Mucosa of rectum (tissue), 2 donors: Measurements from ENCODE around the gene SSC5D.

Source experiments
- H3K27ac ChIP-seq, 2 donors: one replicate each; pipeline ENCODE4 v1.7.0; 2013; ENCODE audit warnings: inconsistent platforms in 2 of 2, low read depth in 2 of 2, low read length in 2 of 2
- H3K27me3 ChIP-seq, 2 donors: one replicate each; pipeline ENCODE4 v1.7.0; 2013; ENCODE audit warnings: low read length in 2 of 2; ENCODE audit not compliant: control insufficient read depth in 2 of 2, insufficient read depth in 2 of 2
- H3K36me3 ChIP-seq, 2 donors: one replicate each; pipeline ENCODE4 v1.7.0; 2013; ENCODE audit warnings: low read length in 2 of 2; ENCODE audit not compliant: control insufficient read depth in 2 of 2, insufficient read depth in 2 of 2
- H3K4me1 ChIP-seq, 2 donors: one replicate each; pipeline ENCODE4 v1.7.0; 2013; ENCODE audit warnings: low read length in 2 of 2, mild to moderate bottlenecking in 1 of 2; ENCODE audit not compliant: control insufficient read depth in 2 of 2, insufficient read depth in 2 of 2
- H3K4me3 ChIP-seq, 2 donors: one replicate each; pipeline ENCODE4 v1.7.0; 2013; ENCODE audit warnings: low read length in 2 of 2
- H3K9ac ChIP-seq, 2 donors: one replicate each; pipeline ENCODE4 v1.7.0; 2013; ENCODE audit warnings: low read length in 2 of 2, low read depth in 1 of 2, mild to moderate bottlenecking in 1 of 2
- H3K9me3 ChIP-seq, 2 donors: one replicate each; pipeline ENCODE4 v1.7.0; 2013; ENCODE audit warnings: low read length in 2 of 2; ENCODE audit not compliant: control insufficient read depth in 2 of 2
- donor health status: healthy.
- donor health status: Normal muscosa, but diverticular disease.

SSC5D gene

DNA sequence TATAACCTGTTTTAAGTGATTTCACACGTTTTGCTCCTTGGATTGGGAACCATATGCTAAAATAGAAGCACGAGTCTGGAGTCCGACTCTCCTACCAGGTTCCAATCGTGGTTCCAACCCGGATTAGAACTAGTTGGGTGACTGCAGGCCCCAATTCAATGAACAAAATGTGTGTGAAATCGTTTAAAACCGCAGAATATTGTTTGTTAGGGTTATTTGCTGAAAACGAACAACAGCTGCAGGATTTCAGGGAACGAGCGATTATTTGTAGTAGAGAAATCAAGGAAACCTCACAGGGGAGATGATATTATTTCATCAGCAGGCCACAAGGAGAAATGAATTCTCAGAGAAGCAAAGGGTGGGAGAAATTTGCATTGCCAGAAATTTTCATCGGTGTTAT, 16.7 kb downstream of the SSC5D start:
- Histone ChIP-seq H3K27ac (no peak overlapping the region), H3K36me3 (no peaks in the 10 kb centered on the region), H3K9me3 (no peaks in the 10 kb centered on the region), H3K4me1 (no peaks in the 10 kb centered on the region), H3K27me3 (no peaks in the 10 kb centered on the region), H3K4me3 (no peak overlapping the region), H3K9ac (no peak overlapping the region)

DNA sequence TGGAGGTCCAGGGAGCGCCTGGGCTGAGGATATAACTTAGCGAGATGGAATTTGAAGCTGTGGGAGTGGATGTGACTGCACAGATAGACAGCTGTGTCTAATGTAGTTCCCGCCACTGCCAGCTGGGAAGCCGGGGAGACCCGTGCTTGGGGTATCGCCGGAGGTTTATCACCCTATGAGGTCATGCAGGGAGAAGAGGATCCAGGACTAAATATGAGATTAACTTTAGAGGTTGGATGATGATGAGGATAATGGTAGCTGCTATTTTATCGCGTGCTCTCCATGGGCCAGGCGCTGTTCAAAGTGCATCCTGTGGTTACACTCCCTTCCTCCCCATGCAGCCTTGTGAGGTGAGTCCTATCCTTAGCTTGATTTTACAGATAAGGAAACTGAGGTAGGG, 19.9 kb downstream of the SSC5D start:
- Histone ChIP-seq H3K36me3 (no peaks in the 10 kb centered on the region), H3K9ac (no peak overlapping the region), H3K27ac (no peak overlapping the region), H3K4me3 (no peak overlapping the region), H3K9me3 (no peaks in the 10 kb centered on the region), H3K4me1 (no peaks in the 10 kb centered on the region), H3K27me3 (no peaks in the 10 kb centered on the region)

DNA sequence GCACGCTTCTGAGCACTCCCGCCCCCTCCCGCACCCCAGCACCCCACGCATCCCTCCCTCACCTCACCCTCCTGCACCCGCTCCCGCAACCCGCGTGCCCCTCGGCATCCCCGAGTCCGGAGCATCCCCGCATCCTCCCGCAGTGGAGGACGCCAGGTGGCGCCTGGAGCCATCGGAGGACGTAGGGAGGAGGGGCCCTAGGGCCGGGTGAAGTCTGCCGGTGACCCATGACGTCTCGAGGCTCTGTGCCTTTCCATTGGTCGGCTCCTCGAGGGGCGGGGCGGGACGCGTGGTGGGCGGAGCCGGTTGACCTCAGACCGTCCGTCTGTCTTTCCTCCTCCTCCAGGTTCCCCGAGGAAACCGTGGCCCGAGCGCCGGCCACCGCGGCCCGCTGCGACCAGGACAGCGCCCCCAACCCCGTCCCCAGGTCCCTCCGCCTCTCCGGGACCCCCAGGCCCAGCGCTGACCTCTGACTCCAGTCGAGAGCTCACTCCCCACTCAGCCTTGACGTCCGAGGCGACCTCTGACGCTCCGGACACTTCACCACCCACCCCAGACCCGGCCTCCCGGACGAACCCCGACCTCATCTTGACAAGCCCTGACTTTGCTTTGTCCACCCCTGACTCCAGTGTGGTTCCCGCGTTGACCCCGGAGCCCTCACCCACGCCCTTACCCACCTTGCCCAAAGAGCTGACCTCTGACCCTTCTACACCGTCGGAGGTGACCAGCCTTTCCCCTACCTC, 28.8 kb downstream of the SSC5D start:
- no peaks in the 10 kb centered on the region for H3K27me3 ChIP-seq

DNA sequence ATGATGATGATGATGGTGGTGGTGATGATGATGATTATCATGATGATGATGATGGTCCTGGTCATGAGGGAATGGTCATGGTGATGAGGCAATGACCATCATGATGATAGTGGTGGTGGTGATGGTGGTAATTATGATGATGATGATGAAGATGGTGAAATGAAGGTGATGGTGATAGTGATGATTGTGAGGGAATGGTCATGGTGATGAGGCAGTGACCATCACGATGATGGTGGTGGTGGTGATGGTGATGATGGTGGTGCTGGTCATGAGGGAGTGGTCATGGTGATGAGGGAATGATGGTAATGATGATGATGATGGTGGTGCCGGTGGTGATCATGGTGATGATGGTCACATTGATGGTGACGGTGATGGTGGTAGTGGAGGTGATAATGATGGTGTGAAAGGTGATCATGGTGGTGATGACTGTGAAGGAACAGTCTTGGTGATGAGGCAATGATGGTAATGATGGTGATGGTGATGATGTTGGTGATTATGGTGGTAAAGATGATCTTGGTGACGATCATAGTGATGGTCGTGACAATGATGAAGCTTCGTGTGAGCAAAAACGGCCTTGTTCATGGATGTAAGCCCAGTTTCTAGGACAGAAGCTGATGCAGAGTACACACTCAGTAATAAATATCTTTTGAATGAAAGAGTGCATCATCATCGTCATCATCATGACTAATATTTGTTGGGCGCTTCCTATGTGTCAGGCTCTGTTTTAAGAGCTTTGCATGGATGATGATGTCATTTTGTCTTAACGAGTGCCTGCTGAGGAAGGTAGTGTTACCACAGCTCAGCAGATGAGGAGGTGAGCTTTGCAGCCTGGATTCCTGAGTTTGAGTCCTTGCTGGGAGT, 31.4 kb downstream of the SSC5D start:
- Histone ChIP-seq H3K9me3 (no peaks in the 10 kb centered on the region), H3K9ac (no peak overlapping the region), H3K4me1 (peaks cover 4% of the 10 kb centered on the region in 2 donors), H3K36me3 (no peaks in the 10 kb centered on the region), H3K4me3 (no peak overlapping the region), H3K27me3 (no peaks in the 10 kb centered on the region), H3K27ac (no peak overlapping the region)

More for the DNA sequence above, 28.8 kb downstream of the SSC5D start:
- peak overlapping the region; percentile 60 to 68 for H3K4me3 ChIP-seq
- H3K9ac ChIP-seq = peak overlapping the region; percentile 66 to 90
- peaks cover 4% of the 10 kb centered on the region in 2 donors for H3K4me1 ChIP-seq
- H3K36me3 ChIP-seq = no peaks in the 10 kb centered on the region
- no peaks in the 10 kb centered on the region for H3K9me3 ChIP-seq
- H3K27ac ChIP-seq = peak overlapping the region; percentile 75 to 81

DNA sequence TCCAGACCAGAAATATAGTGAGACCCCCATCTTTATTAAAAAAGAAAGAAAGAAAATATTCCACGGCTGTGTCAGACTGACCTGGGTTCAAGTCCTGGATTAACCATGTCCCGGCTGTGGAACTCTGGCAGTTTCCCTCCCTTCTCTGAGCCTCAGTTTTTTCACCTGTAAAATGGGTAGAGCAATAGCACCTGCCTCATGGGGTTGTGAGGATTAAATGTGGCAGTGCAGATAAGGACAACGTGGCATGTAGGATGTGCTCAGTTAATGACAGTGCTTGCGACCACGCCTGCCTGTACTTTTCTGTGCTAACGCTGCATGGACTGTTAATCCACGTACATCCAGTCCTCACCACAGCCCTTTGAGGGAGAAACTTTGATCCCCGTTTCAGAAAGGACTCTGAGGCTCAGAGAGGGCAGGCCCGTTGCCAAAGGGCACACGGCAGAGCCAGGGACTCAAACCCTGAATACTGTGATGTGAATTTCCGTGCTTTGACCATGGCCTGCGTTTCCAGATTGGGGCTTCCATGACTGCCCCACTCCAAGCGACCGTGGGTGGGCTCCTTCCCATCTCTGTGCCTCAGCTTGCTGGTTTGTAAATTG, 32.6 kb downstream of the SSC5D start:
- Histone ChIP-seq H3K4me1 (peaks cover 4% of the 10 kb centered on the region in 2 donors), H3K27ac (no peak overlapping the region), H3K9ac (no peak overlapping the region), H3K4me3 (no peak overlapping the region), H3K27me3 (no peaks in the 10 kb centered on the region), H3K9me3 (no peaks in the 10 kb centered on the region), H3K36me3 (no peaks in the 10 kb centered on the region)

DNA sequence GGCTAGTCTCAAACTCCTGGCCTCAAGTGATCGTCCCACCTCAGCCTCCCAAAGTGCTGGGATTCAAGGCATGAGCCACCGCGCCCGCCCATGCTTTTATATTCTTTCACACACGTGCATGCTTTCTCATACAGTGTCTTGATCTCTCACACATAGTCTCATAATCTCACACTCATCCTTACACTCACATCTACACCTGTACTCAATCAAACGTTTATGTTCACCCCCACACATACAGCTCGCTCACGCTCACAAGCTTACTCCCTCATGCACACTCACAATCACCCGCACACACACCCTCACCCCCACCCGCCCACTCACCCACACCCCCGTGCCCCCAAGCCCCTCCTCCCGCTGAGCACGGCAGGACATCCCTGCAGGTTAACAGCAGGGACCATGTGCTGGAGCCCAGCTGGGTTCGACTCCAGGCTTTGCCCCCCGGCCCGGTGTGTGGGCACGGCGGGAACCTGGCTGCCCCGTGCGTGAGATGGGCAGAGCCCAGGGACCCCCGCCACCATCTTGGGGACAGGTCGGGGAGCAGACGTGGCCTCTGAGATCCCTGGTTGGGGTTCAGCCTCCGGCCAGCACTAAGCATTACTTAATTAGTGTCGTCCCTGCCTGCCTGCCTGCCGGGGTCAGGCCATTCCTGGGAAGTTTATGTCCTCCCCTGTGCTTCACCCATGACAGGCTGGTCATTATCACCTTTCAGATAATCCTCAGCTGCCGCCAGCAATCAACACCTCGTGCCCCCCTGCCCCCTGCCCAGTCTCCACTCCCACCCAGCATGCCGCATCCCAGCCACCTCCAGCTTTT, 37.3 kb downstream of the SSC5D start:
- H3K9ac ChIP-seq = no peak overlapping the region
- peaks cover 9 to 12% of the 10 kb centered on the region in 2 donors for H3K4me1 ChIP-seq
- no peaks in the 10 kb centered on the region for H3K27me3 ChIP-seq
- no peak overlapping the region for H3K4me3 ChIP-seq
- H3K27ac ChIP-seq = no peak overlapping the region
- no peaks in the 10 kb centered on the region for H3K36me3 ChIP-seq
- H3K9me3 ChIP-seq = no peaks in the 10 kb centered on the region

DNA sequence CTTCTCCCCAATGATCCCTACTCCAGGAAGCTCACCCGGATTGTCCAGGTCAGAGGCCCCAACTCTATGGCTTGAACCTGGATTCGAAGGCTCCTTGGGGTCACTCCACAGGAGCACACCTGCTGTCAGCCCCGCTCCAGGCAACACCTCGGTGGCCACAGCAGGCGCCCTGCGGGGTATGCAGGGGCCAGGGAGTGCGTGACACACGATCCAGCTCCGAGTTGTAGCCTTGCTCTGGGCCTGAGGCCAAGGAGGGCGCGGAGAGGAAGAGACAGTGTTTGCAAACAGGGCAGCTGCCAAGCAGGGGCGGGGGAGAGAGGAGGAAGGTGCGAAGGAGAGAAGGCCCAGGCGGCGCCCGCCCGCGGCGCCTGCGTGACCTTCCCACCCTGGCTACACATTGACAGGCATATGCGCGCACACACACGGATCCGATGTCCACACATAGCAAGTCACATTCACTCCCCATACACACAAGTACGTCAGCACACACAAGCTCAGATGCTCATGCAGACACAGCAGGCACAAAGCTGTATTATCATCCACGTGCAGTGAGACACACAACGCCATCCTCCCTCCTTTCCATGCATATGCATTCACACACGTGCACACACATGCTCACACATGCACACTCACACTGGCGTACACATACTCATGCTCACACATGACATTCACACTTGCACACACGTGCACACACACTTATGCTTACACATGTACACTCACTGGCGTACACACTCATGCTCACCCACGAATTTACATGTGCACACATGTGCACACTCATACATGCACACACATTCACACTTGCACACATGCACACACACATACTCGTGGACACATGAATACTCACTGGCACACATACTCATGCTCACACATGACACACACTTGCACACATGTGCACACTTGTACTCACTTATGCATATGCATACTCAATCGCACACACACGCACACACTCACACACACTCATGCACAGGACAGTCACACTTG, 38.3 kb downstream of the SSC5D start:
- Histone ChIP-seq H3K9me3 (no peaks in the 10 kb centered on the region), H3K4me3 (no peak overlapping the region), H3K9ac (no peak overlapping the region), H3K4me1 (peaks cover 9 to 11% of the 10 kb centered on the region in 2 donors), H3K27ac (no peak overlapping the region), H3K27me3 (no peaks in the 10 kb centered on the region), H3K36me3 (no peaks in the 10 kb centered on the region)

DNA sequence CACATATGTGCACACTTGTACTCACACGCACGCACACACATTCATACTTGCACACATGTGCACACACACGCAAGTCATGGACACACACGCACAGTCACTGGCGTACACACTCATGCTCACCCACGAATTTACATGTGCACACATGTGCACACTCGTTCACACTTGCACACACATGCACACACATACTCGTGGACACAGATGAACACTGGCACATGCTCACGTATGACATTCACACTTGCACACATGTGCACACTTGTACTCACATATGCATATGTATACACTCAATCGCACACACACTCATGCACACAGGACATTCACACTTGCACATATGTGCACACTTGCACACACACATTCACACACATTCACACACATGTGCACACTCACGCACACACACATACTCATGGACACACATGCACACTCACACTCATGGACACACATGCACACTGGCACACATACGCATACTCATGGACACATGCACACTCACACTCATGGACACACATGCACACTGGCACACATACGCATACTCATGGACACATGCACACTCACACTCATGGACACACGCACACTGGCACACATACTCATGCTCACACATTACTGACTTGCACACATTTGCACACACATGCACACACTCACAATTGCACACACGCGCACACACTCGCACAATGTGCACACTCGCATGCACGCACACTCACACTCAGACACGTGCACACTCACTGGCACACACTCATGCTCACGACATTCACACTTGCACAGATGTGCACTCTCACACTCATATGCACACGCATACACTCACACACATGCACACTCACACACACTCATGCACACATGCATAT, 39.2 kb downstream of the SSC5D start:
- Histone ChIP-seq H3K36me3 (no peaks in the 10 kb centered on the region), H3K9ac (no peak overlapping the region), H3K4me3 (no peak overlapping the region), H3K9me3 (no peaks in the 10 kb centered on the region), H3K27ac (no peak overlapping the region), H3K27me3 (no peaks in the 10 kb centered on the region), H3K4me1 (peaks cover 9% of the 10 kb centered on the region in 2 donors)
